Right lobe of liver (tissue), 6 donors: ENCODE data around the gene ERN1. TPM values are rescaled to one million over a fixed set of nuclear protein-coding genes. Genes with fewer than 3 reads are reported as not detected.
"Not testable (repeated sequence)": the region's sequence is repeated elsewhere in the genome, so short reads cannot be mapped to it uniquely, and the experiment has no call there.

ENCODE experiments used
- ATAC-seq, 4 donors: fragments of 200-7000 bp; cut with Tn5 transposase; one replicate each; pipeline ENCODE4 v1.9.1; 2020; ENCODE audit warnings: mild to moderate bottlenecking in 4 of 4, moderate library complexity in 4 of 4
- DNase-seq, 3 donors: peaks; one replicate each; pipeline ENCODE4 v3.0.0-alpha.2; 2020
- H3K27ac ChIP-seq, 3 donors: fragments of 200-600 bp; one replicate each; pipeline ENCODE4 v1.8.0; 2022
- H3K27me3 ChIP-seq, 2 donors: fragments of 200-600 bp; one replicate each; pipeline ENCODE4 v1.8.0; 2022
- H3K36me3 ChIP-seq, 4 donors: fragments of 200-600 bp; sonication (generic) in 1 of 4; one replicate each; pipeline versions ENCODE4 v1.5.1 to v1.8.0; 2017 to 2022; ENCODE audit warnings: control low read depth in 1 of 4
- H3K4me1 ChIP-seq, 4 donors: fragments of 200-600 bp; sonication (generic) in 1 of 4; one replicate each; pipeline versions ENCODE4 v1.5.1 to v1.8.0; 2017 to 2022; ENCODE audit warnings: control low read depth in 1 of 4
- H3K4me3 ChIP-seq, 3 donors: fragments of 200-600 bp; one replicate each; pipeline ENCODE4 v1.8.0; 2022
- H3K9me3 ChIP-seq, 4 donors: fragments of 200-600 bp; sonication (generic) in 1 of 4; one replicate each; pipeline versions ENCODE4 v1.5.1 to v1.8.0; 2017 to 2022; ENCODE audit warnings: control low read depth in 1 of 4
- POLR2A ChIP-seq: fragments of 450-650 bp; IDR thresholded peaks from one replicate; pipeline ENCODE4 v1.6.1; 2017; ENCODE audit warnings: antibody characterized with exemption, mild to moderate bottlenecking
- WGBS: methylation state at CpG from one replicate; pipeline ENCODE4 v1.1.6; 2018; ENCODE audit warnings: low coverage, low lambda C conversion rate; ENCODE audit not compliant: insufficient coverage; ENCODE audit errors: missing lambda C conversion rate; 5-methylcytosine and 5-hydroxymethylcytosine counted together
- intact Hi-C, 2 donors: fragments of 100-400 bp; cut with DNase I; formaldehyde crosslinking; loops; one replicate each; pipeline versions ENCODE4 v1.11.2 to v1.14.1; 2022
- total RNA-seq, 6 experiments: library from RNA; depleted of rRNA in 2 of 6; stranded (reverse); fragments of >200 nt in 2 of 6; fragmentation: NEBNext Ultra II Directional in 3 of 6; extraction: Animal tissue kit (Norgen Biotek cat#: 25700) in 3 of 6; gene quantifications; one replicate each; pipeline versions ENCODE4 v1.1.0 to v1.2.4, GENCODE V29; 2016 to 2023
- TF ChIP-seq, protein P1 (sequence below), 4 donors: fragments of 200-600 bp in 3 of 4; fragments of 450-650 bp in 1 of 4; IDR thresholded peaks; one replicate each; pipeline versions ENCODE4 v1.5.1 to v1.8.0; 2016 to 2022; ENCODE audit warnings: antibody characterized with exemption in 4 of 4, mild to moderate bottlenecking in 2 of 4
- donor health status: DM: no; HTN: yes; CAD: no.
- donor health status: DM: no; HTN: no; CAD: no.
- donor health status: DM: no; HTN: no; CAD: no.
- donor health status: DM: no; HTN: yes; CAD: no.
- donor health status: DM: no; HTN: yes; CAD: no.

ERN1 gene
- total RNA-seq, 6 experiments from 2014 or later: 22.7 to 47.6 (median 28.7) TPM

DNA sequence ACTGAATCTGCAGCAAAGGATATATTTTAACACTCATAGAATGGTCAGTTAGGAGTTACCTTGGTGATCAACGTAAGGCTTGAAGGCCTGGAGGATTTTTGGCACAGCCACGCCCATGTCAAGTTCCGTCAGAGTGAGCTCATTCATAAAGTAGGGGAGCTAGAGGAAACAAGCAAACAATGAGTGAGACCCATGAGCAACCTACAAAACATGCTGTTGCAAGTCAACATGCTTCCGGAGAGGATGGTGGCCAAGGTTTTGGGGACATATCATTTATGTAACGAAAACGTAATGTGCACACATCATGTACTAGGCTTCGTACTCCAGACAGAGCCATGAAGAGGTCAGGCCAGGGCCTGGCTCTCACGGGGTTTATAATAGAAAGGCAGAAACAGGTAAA lies 41.1 kb upstream of the ERN1 start:
- Histone ChIP-seq H3K4me1 (peaks cover 0 to 30% (median 4%) of the 10 kb centered on the region in 4 donors), H3K4me3 (no peak overlapping the region), H3K27me3 (no peaks in the 10 kb centered on the region), H3K36me3 (peaks cover 0 to 12% (median 10%) of the 10 kb centered on the region in 4 donors), H3K9me3 (no peaks in the 10 kb centered on the region), H3K27ac (no peak overlapping the region)
- WGBS: 98% methylated on average over 7 of the region's 8 CpGs
- intact Hi-C loops: no loop called here
- no peak for DNase-seq
- TF ChIP-seq, protein P1, sequence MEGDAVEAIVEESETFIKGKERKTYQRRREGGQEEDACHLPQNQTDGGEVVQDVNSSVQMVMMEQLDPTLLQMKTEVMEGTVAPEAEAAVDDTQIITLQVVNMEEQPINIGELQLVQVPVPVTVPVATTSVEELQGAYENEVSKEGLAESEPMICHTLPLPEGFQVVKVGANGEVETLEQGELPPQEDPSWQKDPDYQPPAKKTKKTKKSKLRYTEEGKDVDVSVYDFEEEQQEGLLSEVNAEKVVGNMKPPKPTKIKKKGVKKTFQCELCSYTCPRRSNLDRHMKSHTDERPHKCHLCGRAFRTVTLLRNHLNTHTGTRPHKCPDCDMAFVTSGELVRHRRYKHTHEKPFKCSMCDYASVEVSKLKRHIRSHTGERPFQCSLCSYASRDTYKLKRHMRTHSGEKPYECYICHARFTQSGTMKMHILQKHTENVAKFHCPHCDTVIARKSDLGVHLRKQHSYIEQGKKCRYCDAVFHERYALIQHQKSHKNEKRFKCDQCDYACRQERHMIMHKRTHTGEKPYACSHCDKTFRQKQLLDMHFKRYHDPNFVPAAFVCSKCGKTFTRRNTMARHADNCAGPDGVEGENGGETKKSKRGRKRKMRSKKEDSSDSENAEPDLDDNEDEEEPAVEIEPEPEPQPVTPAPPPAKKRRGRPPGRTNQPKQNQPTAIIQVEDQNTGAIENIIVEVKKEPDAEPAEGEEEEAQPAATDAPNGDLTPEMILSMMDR (IDR thresholded peaks at IDR 0.05): no peak
- TF ChIP-seq POLR2A: no peak
- ATAC-seq: no peak

DNA sequence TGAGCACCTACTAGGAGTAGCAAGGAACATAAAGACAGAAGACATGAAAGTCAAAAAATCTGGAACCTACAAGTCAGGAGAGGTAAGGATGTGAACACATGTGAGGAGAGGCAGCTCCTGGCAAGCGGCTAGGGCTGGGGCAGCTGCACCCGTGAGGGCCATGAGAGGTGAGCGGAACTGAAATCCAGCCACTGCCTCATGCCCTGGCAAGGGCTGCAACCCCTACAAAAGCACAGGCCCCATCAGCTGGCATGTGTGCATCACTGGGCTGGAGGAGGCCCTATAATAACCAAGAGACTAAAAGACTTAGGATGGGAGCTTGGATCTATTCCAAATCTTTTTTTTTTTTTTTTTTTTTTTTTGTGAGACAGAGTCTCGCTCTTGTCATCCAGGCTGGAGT lies 40.3 kb upstream of the ERN1 start:
- 92% methylated on average over 2 of the region's 4 CpGs for WGBS
- no peak overlapping the region for H3K27ac ChIP-seq
- no peaks in the 10 kb centered on the region for H3K9me3 ChIP-seq
- peaks cover 0 to 11% (median 10%) of the 10 kb centered on the region in 4 donors for H3K36me3 ChIP-seq
- intact Hi-C loops: no loop called here
- TF ChIP-seq, protein P1 (IDR thresholded peaks at IDR 0.05): no peak
- no peak for TF ChIP-seq POLR2A
- no peak overlapping the region for H3K4me3 ChIP-seq
- DNase-seq (no peak), ATAC-seq (no peak)
- peaks cover 0 to 22% (median under 1%) of the 10 kb centered on the region in 4 donors for H3K4me1 ChIP-seq
- H3K27me3 ChIP-seq: no peaks in the 10 kb centered on the region

DNA sequence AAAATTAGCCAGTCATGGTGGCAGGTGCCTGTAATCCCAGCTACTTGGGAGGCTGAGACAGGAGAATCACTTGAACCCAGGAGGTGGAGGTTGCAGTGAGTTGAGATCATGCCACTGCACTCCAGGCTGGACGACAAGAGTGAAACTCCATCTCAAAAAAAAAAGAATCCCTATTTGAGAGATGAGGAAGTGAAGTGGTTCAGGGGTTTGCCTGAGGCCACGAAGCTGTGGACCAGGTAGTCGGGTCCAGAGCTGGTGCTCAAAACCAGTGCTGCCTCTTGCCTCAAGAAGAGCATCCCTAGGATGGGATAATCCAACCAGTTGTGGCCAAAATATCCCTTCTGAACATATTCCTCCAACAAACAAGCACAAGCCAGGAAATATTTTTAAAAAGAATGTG lies 37.7 kb upstream of the ERN1 start:
- not testable (repeated sequence) for H3K27me3 ChIP-seq, H3K4me3 ChIP-seq, H3K9me3 ChIP-seq, DNase-seq, H3K36me3 ChIP-seq, H3K27ac ChIP-seq, ATAC-seq, H3K4me1 ChIP-seq
- intact Hi-C loops: loop anchor here in 1 of 2 donors (10.0 kb wide), 1 partner anchor 117 kb away; no protein-coding TSS in a partner anchor
- 80% methylated on average over 3 of the region's 3 CpGs for WGBS

DNA sequence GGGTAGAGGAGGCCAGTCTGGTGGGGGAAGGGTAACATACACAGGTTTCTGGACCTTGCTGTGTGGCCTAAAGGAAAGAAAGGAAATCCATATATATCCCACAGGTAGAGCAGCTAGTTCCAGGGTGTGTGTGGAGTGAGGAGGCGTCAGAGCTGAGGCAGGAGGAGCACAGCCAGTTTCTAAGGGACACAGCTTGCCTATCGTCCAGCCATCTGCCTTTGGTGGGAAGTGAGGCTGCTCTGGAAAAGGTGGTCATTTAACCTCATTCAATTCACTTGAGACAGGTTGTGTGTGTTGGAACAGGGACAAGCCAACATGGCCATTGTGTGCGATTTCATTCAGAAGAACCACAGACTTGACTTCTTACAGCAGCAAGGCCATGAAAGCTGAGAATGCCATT lies 36.9 kb upstream of the ERN1 start:
- H3K4me3 ChIP-seq: no peak overlapping the region
- no peaks in the 10 kb centered on the region for H3K4me1 ChIP-seq
- peaks cover 0 to 9% (median 6%) of the 10 kb centered on the region in 4 donors for H3K36me3 ChIP-seq
- H3K27ac ChIP-seq: no peak overlapping the region
- TF ChIP-seq, protein P1 (IDR thresholded peaks at IDR 0.05): no peak
- TF ChIP-seq POLR2A: no peak
- DNase-seq: no peak
- intact Hi-C loops: loop anchor here in 1 of 2 donors (10.0 kb wide), 1 partner anchor 118 kb away; no protein-coding TSS in a partner anchor
- ATAC-seq: no peak
- no peaks in the 10 kb centered on the region for H3K27me3 ChIP-seq
- 96% methylated on average over 3 of the region's 3 CpGs for WGBS
- no peaks in the 10 kb centered on the region for H3K9me3 ChIP-seq

DNA sequence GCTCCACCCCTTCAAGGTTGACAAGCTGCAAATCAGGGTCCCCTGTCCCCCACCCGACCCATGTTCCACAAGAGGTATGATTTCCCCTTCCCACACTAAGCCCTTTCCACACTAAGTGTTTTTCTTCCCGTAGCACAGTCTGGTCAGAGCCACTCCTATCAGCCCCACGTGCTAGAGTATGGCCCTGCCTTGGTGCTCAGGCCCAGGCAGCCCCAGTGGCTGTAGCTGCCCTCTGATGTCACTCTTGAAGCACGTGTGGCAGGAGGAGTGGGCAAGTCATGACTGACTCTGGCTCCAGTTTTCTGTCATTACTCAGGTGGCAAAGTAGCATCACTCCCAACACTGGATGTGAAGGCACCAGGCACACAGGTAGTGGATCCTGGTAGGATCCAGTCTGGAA lies 35.4 kb upstream of the ERN1 start:
- TF ChIP-seq POLR2A: no peak
- TF ChIP-seq, protein P1 (IDR thresholded peaks at IDR 0.05): no peak
- intact Hi-C loops: loop anchor here in 1 of 2 donors (10.0 kb wide), 1 partner anchor 119 kb away; no protein-coding TSS in a partner anchor

More for the DNA sequence above, 35.4 kb upstream of the ERN1 start:
- Histone ChIP-seq H3K27me3 (no peaks in the 10 kb centered on the region), H3K36me3 (peaks cover 0 to 2% (median 0%) of the 10 kb centered on the region in 4 donors), H3K4me3 (no peak overlapping the region), H3K4me1 (no peaks in the 10 kb centered on the region), H3K9me3 (no peaks in the 10 kb centered on the region), H3K27ac (no peak overlapping the region)
- ATAC-seq: no peak
- 97% methylated on average over 3 of the region's 4 CpGs for WGBS
- no peak for DNase-seq
